SU-DHL-6 (cell line): ENCODE results near the gene RAD51B.

Experiments
- CTCF ChIP-seq: fragments of 200-600 bp; sonication (generic); IDR thresholded peaks from one replicate; pipeline ENCODE4 v1.5.1; 2017; ENCODE audit warnings: antibody characterized with exemption, mild to moderate bottlenecking, low read length, moderate library complexity; ENCODE audit not compliant: insufficient read depth, poor library complexity, severe bottlenecking
- EZH2phosphoT487 ChIP-seq: fragments of 200-600 bp; sonication (generic), shearing (Covaris generic); conservative IDR thresholded peaks from 2 replicates; pipeline ENCODE4 v1.6.1; 2018; ENCODE audit warnings: mild to moderate bottlenecking, antibody characterized with exemption, low read length, moderate library complexity, mixed read lengths

- TF ChIP-seq CTCF, result no peak
- TF ChIP-seq EZH2phosphoT487, result no peak
Measured at GRCh38 chr14:68039593-68039992, 220.0 kb downstream of the RAD51B start.
